Activated CD8-positive, alpha-beta T cell treated with anti-CD3 and anti-CD28 coated beads for 36 hours (primary cell): ENCODE results near the gene SMIM8. TPM values are rescaled to one million over a fixed set of nuclear protein-coding genes. Genes with fewer than 3 reads are reported as not detected.

Source experiments
- ATAC-seq: fragments of 200-7000 bp; cut with Tn5 transposase; one replicate; pipeline ENCODE4 v1.10.0; 2021; ENCODE audit warnings: mild to moderate bottlenecking, moderate library complexity
- CTCF ChIA-PET: fragments of 350-600 bp; sonication (Branson Sonifier 250); formaldehyde crosslinking; loops from one replicate; lab custom pipeline; 2021; ENCODE audit warnings: antibody characterized with exemption; lab: Charles Lee
- POLR2A ChIA-PET: fragments of 350-600 bp; sonication (Branson Sonifier 250); formaldehyde crosslinking; loops from one replicate; lab custom pipeline; 2021; ENCODE audit warnings: antibody characterized with exemption; lab: Charles Lee
- DNase-seq: peaks from one replicate; pipeline ENCODE4 v3.0.0-alpha.2; 2020
- H3K27ac Mint-ChIP-seq: one replicate; pipeline ENCODE4 v1.8.0; 2021; ENCODE audit warnings: mild to moderate bottlenecking, mixed read lengths
- H3K27me3 Mint-ChIP-seq: one replicate; pipeline ENCODE4 v1.8.0; 2021; ENCODE audit warnings: mixed read lengths
- H3K36me3 Mint-ChIP-seq: one replicate; pipeline ENCODE4 v1.8.0; 2021; ENCODE audit warnings: low read depth, mixed read lengths
- H3K4me1 Mint-ChIP-seq: one replicate; pipeline ENCODE4 v1.8.0; 2021; ENCODE audit warnings: low read depth, mixed read lengths
- H3K4me3 Mint-ChIP-seq: one replicate; pipeline ENCODE4 v1.8.0; 2021; ENCODE audit warnings: mild to moderate bottlenecking, moderate library complexity, mixed read lengths
- H3K9me3 Mint-ChIP-seq: one replicate; pipeline ENCODE4 v1.8.0; 2021; ENCODE audit warnings: mixed read lengths
- intact Hi-C: fragments of 100-400 bp; cut with micrococcal nuclease; formaldehyde crosslinking; loops from one replicate; pipeline ENCODE4 v1.10.0; 2022
- total RNA-seq, 2 experiments: library from RNA; stranded (reverse); gene quantifications; one replicate each; pipeline ENCODE4 v1.2.3, GENCODE V29; 2021
- TF ChIP-seq, protein P1 (sequence below): fragments of 200-600 bp; IDR thresholded peaks from one replicate; pipeline ENCODE4 v1.8.0; 2022; ENCODE audit warnings: antibody characterized with exemption, mild to moderate bottlenecking

The SMIM8 gene
- total RNA-seq, 2 experiments from 2014 or later = 10.7 to 11.9 TPM

DNA sequence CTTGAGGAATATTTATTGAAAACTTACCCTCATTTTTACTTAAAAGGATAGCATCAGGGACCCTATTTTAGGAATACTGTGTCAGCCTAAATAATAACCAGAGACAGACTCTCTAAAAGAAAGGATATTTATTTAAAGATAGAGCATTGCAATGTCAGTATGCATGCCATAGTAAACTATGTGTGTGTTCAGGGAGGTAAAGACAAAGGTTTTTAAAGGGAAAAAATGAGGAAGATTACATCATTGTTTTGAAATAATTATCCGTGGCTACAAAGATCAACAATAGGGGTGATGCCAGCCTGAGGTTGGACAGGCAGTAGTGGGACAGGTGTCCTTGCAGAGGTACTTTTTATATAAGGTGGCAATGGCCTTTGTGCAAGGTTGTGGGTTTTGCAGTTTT is 61.6 kb downstream of the SMIM8 start:
- H3K4me1 Mint-ChIP-seq = peaks cover 2% of the 10 kb centered on the region
- no peak overlapping the region for H3K4me3 Mint-ChIP-seq
- H3K9me3 Mint-ChIP-seq = no peaks in the 10 kb centered on the region
- no peak for ATAC-seq
- TF ChIP-seq, protein P1, sequence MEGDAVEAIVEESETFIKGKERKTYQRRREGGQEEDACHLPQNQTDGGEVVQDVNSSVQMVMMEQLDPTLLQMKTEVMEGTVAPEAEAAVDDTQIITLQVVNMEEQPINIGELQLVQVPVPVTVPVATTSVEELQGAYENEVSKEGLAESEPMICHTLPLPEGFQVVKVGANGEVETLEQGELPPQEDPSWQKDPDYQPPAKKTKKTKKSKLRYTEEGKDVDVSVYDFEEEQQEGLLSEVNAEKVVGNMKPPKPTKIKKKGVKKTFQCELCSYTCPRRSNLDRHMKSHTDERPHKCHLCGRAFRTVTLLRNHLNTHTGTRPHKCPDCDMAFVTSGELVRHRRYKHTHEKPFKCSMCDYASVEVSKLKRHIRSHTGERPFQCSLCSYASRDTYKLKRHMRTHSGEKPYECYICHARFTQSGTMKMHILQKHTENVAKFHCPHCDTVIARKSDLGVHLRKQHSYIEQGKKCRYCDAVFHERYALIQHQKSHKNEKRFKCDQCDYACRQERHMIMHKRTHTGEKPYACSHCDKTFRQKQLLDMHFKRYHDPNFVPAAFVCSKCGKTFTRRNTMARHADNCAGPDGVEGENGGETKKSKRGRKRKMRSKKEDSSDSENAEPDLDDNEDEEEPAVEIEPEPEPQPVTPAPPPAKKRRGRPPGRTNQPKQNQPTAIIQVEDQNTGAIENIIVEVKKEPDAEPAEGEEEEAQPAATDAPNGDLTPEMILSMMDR = no peak
- CTCF ChIA-PET = no interaction called here
- intact Hi-C loops = loop anchor here (10.0 kb wide), 1 partner anchor 249 kb away; no protein-coding TSS in a partner anchor
- H3K27ac Mint-ChIP-seq = no peak overlapping the region
- POLR2A ChIA-PET = interaction anchor here (0.7 kb wide), 1 partner anchor 45 kb away, joined by 3 read pairs; no protein-coding TSS in a partner anchor
- no peaks in the 10 kb centered on the region for H3K36me3 Mint-ChIP-seq
- no peak for DNase-seq
- H3K27me3 Mint-ChIP-seq = no peaks in the 10 kb centered on the region

GRCh38 chr6:87384449-87384848 is 62.1 kb downstream of the SMIM8 start:
- ChIA-PET CTCF (interaction anchor here (0.7 kb wide), 1 partner anchor 64 kb away, joined by 3 read pairs; no protein-coding TSS in a partner anchor), POLR2A (interaction anchor here (0.7 kb wide), 1 partner anchor 45 kb away, joined by 3 read pairs; no protein-coding TSS in a partner anchor)
- TF ChIP-seq, protein P1 = no peak
- no peaks in the 10 kb centered on the region for H3K36me3 Mint-ChIP-seq
- ATAC-seq (no peak), DNase-seq (no peak)
- no peak overlapping the region for H3K27ac Mint-ChIP-seq
- no peak overlapping the region for H3K4me3 Mint-ChIP-seq
- H3K27me3 Mint-ChIP-seq = no peaks in the 10 kb centered on the region
- intact Hi-C loops = loop anchor here (10.0 kb wide), 1 partner anchor 250 kb away; no protein-coding TSS in a partner anchor
- H3K9me3 Mint-ChIP-seq = no peaks in the 10 kb centered on the region
- H3K4me1 Mint-ChIP-seq = no peaks in the 10 kb centered on the region

- no peak overlapping the region for H3K4me3 Mint-ChIP-seq
- no peaks in the 10 kb centered on the region for H3K4me1 Mint-ChIP-seq
- no peaks in the 10 kb centered on the region for H3K27me3 Mint-ChIP-seq
- TF ChIP-seq, protein P1 = no peak
- H3K9me3 Mint-ChIP-seq = no peaks in the 10 kb centered on the region
- H3K27ac Mint-ChIP-seq = no peak overlapping the region
- CTCF ChIA-PET = interaction anchor here (1.0 kb wide), 1 partner anchor 251 kb away, joined by 4 read pairs; no protein-coding TSS in a partner anchor
- H3K36me3 Mint-ChIP-seq = no peaks in the 10 kb centered on the region
- DNase-seq = peak; percentile 19
- POLR2A ChIA-PET = interaction anchor here (0.6 kb wide), 1 partner anchor 241 kb away, joined by 3 read pairs; no protein-coding TSS in a partner anchor
- intact Hi-C loops = no loop called here
- ATAC-seq = peak; percentile 38
These were observed 68.9 kb downstream of the SMIM8 start for GRCh38 chr6:87391334-87391733.

Other genes with a start within 250 kb of the SMIM8 start
- not detected for gene CGA, start 227.5 kb upstream of the SMIM8 start, total RNA-seq
- gene ZNF292, start 167.0 kb upstream of the SMIM8 start, total RNA-seq = 10 to 100 TPM; 76.4 to 78.3 TPM
- gene GJB7, start 6.7 kb downstream of the SMIM8 start, total RNA-seq = not detected
- gene C6orf163, start 22.2 kb downstream of the SMIM8 start, total RNA-seq = 1 to 10 TPM; 1.3 to 1.4 TPM
- not detected for gene CFAP206, start 85.4 kb downstream of the SMIM8 start, total RNA-seq
- gene SLC35A1, start 150.4 kb downstream of the SMIM8 start, total RNA-seq = 1 to 10 TPM; 7.7 to 7.9 TPM